GM12874 (cell line): Measurements from ENCODE around the gene CD81.

ENCODE experiments used
- CTCF ChIP-seq: IDR thresholded peaks from 2 replicates; pipeline ENCODE4 v1.5.1; 2011; ENCODE audit warnings: low read depth, mild to moderate bottlenecking, control low read depth, low read length, moderate library complexity; ENCODE audit not compliant: insufficient read depth

Gene CD81

GRCh38 chr11:2351701-2352100 lies 25.4 kb upstream of the CD81 start:
- TF ChIP-seq CTCF, result no peak

GRCh38 chr11:2352420-2352819 lies 24.7 kb upstream of the CD81 start:
- TF ChIP-seq CTCF, result no peak

DNA sequence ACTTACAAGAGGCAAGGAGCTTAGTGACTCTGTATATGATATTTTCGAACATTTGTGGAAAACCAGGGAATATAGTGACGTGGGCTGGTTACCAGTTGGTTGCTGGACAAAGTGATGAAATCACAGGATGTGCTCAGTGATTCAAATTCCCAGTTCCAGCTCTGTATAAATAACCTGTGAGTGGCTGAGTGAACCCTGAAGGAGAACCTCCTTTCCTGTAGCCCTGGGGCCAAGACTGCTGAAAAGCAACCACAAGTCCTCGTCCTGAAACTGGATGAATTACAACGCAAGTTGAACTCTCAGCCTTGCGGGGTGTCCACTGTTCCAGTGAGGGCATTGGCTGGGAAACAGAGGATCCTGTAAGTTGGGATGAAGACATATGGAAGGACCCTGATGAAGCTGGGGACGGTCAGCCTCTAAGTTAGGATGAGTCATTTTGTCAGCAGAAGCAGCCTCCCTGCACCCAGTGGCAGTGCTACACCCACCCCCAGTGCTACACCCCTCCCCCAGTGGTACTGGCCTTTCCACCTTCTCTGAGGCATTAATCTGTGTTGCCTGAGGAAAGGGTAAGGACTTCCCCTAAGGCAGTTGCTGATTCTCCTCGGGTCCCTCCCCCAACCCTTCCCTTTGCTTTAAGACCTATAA lies 22.0 kb upstream of the CD81 start:
- TF ChIP-seq CTCF, result no peak

- TF ChIP-seq CTCF, result no peak
Observed at GRCh38 chr11:2357246-2357645, 19.9 kb upstream of the CD81 start.

- no peak for TF ChIP-seq CTCF
Observed at GRCh38 chr11:2358754-2359442, 18.2 kb upstream of the CD81 start.

- TF ChIP-seq CTCF, result no peak
Observed at GRCh38 chr11:2359557-2359956, 17.6 kb upstream of the CD81 start.

- TF ChIP-seq CTCF, result no peak
Observed at GRCh38 chr11:2360081-2360642, 16.9 kb upstream of the CD81 start.
